ENCODE measurements around the gene FHIT. TPM values are rescaled to one million over a fixed set of nuclear protein-coding genes. Genes with fewer than 3 reads are reported as not detected.

Gene FHIT
- total RNA-seq, 4 donors from 2014 or later: 0.72 to 5.2 (median 2.1) TPM

GRCh38 chr3:61297821-61298220, 46.6 kb upstream of the FHIT start:
- no peak overlapping the region for H3K4me3 ChIP-seq
- no peaks in the 10 kb centered on the region for H3K4me1 ChIP-seq
- in situ Hi-C loops (cut with MboI; ENCODE audit: low sequenced_read_pairs in 4 of 4): no loop called here
- intact Hi-C loops (cut with DNase I; ENCODE audit: low total_unique reads): no loop called here
- TF ChIP-seq POLR2A (IDR thresholded peaks at IDR 0.05) (no peak), CTCF (IDR thresholded peaks at IDR 0.05 in 4 of 5, conservative IDR thresholded peaks at IDR 0.05 in 1 of 5) (no peak)
- H3K27me3 ChIP-seq: no peaks in the 10 kb centered on the region
- no peak for ATAC-seq
- H3K9me3 ChIP-seq: no peaks in the 10 kb centered on the region
- no peak overlapping the region for H3K27ac ChIP-seq
- H3K36me3 ChIP-seq: no peaks in the 10 kb centered on the region
- no peak for DNase-seq

GRCh38 chr3:61288446-61288845, 37.2 kb upstream of the FHIT start:
- no peaks in the 10 kb centered on the region for H3K9me3 ChIP-seq
- no peak overlapping the region for H3K4me3 ChIP-seq
- DNase-seq: no peak
- no peak for ATAC-seq
- no peaks in the 10 kb centered on the region for H3K4me1 ChIP-seq
- no peaks in the 10 kb centered on the region for H3K36me3 ChIP-seq
- intact Hi-C loops (cut with DNase I; ENCODE audit: low total_unique reads): loop anchor here (10.0 kb wide), 1 partner anchor 64 kb away; no protein-coding TSS in a partner anchor
- no peaks in the 10 kb centered on the region for H3K27me3 ChIP-seq
- TF ChIP-seq POLR2A (IDR thresholded peaks at IDR 0.05): no peak
- TF ChIP-seq CTCF (IDR thresholded peaks at IDR 0.05 in 4 of 5, conservative IDR thresholded peaks at IDR 0.05 in 1 of 5): no peak
- in situ Hi-C loops (cut with MboI; ENCODE audit: low sequenced_read_pairs in 4 of 4): no loop called here
- H3K27ac ChIP-seq: no peak overlapping the region

- ATAC-seq (no peak), DNase-seq (no peak)
- Histone ChIP-seq H3K36me3 (no peaks in the 10 kb centered on the region), H3K4me1 (no peaks in the 10 kb centered on the region), H3K9me3 (no peaks in the 10 kb centered on the region), H3K4me3 (no peak overlapping the region), H3K27ac (no peak overlapping the region), H3K27me3 (no peaks in the 10 kb centered on the region)
- in situ Hi-C loops (cut with MboI; ENCODE audit: low sequenced_read_pairs in 4 of 4): no loop called here
- TF ChIP-seq POLR2A (IDR thresholded peaks at IDR 0.05): no peak
- no peak for TF ChIP-seq CTCF (IDR thresholded peaks at IDR 0.05 in 4 of 5, conservative IDR thresholded peaks at IDR 0.05 in 1 of 5)
- intact Hi-C loops (cut with DNase I; ENCODE audit: low total_unique reads): loop anchor here (10.0 kb wide), 1 partner anchor 59 kb away; no protein-coding TSS in a partner anchor
These were observed 32.6 kb upstream of the FHIT start for GRCh38 chr3:61283876-61284275.

DNA sequence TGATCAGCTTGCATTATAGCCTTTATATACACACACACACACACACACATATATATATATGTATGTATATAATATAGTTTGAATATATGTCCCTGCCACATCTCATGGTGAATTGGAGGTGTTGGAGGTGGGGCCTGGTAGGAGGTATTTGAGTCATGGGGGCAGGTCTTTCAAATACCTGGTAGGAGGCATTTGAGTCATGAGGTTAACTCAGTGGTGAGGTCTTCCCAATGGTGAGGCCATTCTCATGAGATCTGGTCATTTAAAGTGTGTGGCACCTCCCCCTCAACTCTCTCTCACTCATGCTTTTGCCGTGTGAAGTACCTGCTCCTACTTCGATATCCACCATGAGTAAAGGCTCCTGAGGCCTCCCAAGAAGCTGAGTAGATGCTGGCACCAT, 27.5 kb upstream of the FHIT start:
- ATAC-seq (no peak), DNase-seq (no peak)
- intact Hi-C loops (cut with DNase I; ENCODE audit: low total_unique reads): no loop called here
- no peak for TF ChIP-seq POLR2A (IDR thresholded peaks at IDR 0.05)
- TF ChIP-seq CTCF (IDR thresholded peaks at IDR 0.05 in 4 of 5, conservative IDR thresholded peaks at IDR 0.05 in 1 of 5): no peak
- Histone ChIP-seq H3K9me3 (no peaks in the 10 kb centered on the region), H3K4me1 (no peaks in the 10 kb centered on the region), H3K27me3 (no peaks in the 10 kb centered on the region), H3K36me3 (no peaks in the 10 kb centered on the region), H3K4me3 (no peak overlapping the region), H3K27ac (no peak overlapping the region)
- in situ Hi-C loops (cut with MboI; ENCODE audit: low sequenced_read_pairs in 4 of 4): no loop called here

GRCh38 chr3:61277411-61277810, 26.2 kb upstream of the FHIT start:
- H3K4me3 ChIP-seq: no peak overlapping the region
- in situ Hi-C loops (cut with MboI; ENCODE audit: low sequenced_read_pairs in 4 of 4): no loop called here

More at GRCh38 chr3:61277411-61277810, 26.2 kb upstream of the FHIT start:
- H3K27me3 ChIP-seq: no peaks in the 10 kb centered on the region
- no peaks in the 10 kb centered on the region for H3K4me1 ChIP-seq
- no peak overlapping the region for H3K27ac ChIP-seq
- DNase-seq (no peak), ATAC-seq (no peak)
- intact Hi-C loops (cut with DNase I; ENCODE audit: low total_unique reads): no loop called here
- no peaks in the 10 kb centered on the region for H3K36me3 ChIP-seq
- TF ChIP-seq CTCF (IDR thresholded peaks at IDR 0.05 in 4 of 5, conservative IDR thresholded peaks at IDR 0.05 in 1 of 5): no peak
- TF ChIP-seq POLR2A (IDR thresholded peaks at IDR 0.05): no peak
- H3K9me3 ChIP-seq: no peaks in the 10 kb centered on the region
